IPS DF 19.7 (cell line): ENCODE results near the gene ATP6V1G2.
"Not testable (repeated sequence)": the region's sequence is repeated elsewhere in the genome, so short reads cannot be mapped to it uniquely, and the experiment has no call there.

Source experiments
- DNase-seq: peaks from one replicate; pipeline ENCODE4 v3.0.0-alpha.2; 2013; ENCODE audit warnings: low read depth, low spot score

ATP6V1G2 gene

DNA sequence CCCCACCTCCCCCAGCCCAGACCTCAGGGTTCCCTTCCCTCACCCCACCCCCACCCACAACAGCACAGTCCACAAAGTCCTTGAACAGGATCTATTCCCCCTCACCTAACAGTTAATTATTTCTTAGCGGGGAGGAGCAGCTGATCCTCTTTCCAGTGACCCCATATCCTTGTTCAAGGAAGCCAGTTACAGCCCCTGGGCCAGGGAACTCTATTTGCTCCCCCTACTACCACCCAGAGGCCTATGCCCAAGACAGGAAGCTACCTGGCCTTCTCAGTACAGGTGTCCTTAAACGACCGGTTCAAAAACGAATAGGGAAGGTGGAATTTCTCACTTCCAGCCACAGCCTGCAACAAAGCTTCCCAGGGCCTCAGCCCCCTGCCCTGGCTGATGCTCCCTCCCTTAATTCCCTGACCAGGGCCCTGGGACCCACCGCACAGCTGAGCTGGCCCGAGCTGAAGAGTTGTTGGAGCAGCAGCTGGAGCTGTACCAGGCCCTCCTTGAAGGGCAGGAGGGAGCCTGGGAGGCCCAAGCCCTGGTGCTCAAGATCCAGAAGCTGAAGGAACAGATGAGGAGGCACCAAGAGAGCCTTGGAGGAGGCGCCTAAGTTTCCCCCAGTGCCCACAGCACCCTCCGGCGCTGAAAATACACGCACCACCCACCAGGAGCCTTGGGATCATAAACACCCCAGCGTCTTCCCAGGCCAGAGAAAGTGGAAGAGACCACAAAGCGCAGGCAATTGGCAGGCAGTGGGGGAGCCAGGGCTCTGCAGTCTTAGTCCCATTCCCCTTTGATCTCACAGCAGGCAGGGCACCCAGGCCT is 16.9 kb downstream of the ATP6V1G2 start:
- DNase-seq, result no peak

DNA sequence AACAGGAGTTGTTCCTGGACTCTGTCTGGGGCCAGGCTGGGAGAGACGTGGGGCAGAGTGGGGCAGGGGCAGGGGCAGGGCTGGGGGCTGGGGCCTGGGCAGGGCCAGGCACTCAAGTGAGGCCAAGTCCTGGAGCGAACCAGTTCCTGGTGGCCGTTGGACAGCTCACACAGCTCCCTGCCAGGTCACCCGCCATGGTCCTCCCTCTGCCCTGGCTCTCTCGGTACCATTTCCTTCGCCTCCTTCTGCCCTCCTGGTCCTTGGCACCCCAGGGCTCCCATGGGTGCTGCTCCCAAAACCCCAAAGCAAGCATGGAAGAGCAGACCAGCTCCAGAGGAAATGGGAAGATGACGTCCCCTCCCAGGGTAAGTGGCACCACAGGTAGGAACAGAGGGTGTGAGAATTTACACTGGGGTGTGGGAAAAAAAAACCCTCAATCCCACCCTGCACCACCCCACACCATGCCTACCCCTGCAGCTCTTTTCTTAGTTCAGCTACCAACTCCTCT is 17.5 kb downstream of the ATP6V1G2 start, which contains the start of gene MCCD1:
Gene MCCD1 (plus strand): TSS at position 142 of the 508 bp plus-strand sequence. CDS start 53 bp downstream, at position 195.
- no peak for DNase-seq

DNA sequence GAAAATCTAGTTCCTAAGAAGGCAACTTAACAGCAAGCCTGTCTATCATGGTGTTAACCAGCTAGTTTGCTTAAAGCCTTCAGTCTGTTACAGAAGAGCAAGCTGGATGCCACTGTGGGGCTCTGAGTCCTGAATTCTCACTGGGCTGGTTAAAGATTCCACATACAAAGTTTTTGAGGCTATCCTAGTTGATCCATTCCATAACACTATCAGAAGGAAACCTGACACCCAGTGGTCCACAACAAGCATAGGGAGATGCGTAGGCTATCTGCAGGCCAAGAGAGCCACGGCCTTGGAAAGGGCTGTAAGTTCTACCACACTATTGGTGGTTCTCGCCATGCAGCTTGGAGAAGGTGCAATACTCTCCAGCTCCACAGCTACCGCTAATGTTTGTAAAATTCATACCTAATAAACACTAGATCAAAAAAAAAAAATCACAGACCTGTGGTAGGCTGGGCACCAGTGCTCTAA is 18.1 kb downstream of the ATP6V1G2 start:
- no peak for DNase-seq

DNA sequence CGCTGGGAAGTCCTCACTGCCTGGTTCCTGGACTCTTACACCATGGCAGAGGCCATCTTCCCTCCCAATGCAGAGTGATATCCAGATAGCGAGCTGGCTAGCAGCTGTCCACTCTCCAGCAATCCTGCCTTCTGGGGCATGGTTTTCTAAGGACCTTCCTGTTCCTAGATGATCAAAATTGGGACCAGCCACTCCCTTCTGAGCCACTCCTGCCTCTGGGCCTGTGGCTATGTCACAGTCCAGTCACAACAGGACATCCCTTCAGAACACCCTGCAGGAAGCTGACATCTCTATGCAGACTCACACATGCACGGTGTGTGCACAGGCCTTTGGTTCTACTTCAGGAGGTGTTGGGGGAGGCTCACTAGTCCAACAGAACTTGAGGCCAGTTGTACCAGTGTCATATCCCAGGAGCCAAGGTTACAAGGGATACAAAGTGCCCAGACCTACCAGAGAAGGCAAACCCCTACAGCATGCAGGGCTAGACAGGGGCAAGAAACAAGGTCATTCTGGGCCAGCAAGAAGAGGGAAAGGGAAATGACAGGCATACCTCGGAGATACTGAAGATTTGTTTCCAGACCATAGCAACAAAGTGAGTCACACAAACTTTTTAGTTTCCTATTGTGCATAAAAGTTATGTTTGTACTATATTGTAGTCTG is 20.3 kb downstream of the ATP6V1G2 start:
- DNase-seq, result no peak

DNA sequence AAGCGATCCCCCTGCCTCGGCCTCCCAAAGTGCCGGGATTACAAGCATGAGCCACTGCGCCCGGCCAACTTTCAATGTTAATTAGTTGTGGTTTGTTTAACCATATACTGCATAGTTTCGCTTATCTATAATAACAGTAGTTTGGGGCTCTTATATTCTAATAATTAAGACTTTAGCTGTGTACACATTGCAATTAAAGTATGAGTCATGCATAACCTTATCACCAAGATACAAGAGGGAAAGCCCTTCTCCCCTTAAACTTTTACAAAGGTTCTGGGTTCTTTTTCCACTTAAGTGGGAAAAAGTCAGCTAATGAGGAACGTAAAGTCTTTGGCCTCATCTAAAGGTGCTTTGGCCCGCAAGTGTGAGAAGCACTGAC is 20.9 kb downstream of the ATP6V1G2 start:
- no peak for DNase-seq

DNA sequence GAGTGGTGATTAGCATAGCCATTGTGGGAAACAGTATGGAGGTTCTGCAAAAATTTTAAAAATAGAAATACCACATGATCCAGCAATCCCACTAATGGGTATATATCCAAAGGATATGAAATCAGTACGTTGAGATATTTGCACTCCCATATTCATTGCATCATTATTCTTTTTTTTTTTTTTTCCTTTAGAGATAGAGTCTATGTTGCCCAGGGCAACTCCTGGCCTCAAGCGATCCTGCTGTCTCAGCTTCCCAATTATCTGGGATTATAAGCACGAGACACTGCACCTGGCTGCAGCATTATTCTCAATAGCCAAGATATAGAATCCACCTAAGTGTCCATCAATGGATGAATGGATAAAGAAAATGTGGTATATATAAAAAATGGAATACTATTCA is 24.6 kb downstream of the ATP6V1G2 start:
- DNase-seq, result no peak

DNA sequence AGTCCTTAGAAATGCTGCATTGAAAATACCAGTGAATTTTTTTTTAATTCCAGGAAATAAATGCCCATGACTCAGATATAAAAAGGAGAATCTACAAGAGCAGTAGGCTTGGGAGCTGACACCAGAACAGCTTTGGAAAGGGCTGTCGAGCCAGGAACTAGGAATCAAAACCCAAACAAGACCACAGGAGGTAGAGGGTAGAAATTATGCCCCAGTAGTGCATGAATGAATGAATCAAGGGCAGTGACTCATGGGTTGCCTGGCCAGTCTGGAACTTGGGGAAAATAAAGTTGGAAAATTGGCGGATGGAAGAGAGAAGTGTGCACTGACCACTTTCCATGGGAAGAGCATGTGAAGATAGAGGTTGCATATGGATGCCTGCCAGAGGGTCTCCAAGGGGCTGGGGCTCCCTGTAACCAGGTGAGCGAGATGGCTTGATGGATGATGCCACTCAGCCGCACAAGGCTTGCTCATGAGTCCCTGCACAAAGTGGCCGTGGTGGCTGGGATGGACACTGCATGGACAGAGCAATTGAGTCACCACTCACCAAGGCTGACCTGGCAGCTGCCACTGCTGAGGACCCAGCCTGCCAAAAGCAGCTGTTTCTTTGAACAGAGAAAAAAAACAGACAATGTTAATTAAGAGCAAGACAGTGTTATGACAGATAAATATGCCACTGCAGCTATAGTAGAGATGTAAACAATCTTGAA is 32.8 kb downstream of the ATP6V1G2 start:
- DNase-seq, result no peak

DNA sequence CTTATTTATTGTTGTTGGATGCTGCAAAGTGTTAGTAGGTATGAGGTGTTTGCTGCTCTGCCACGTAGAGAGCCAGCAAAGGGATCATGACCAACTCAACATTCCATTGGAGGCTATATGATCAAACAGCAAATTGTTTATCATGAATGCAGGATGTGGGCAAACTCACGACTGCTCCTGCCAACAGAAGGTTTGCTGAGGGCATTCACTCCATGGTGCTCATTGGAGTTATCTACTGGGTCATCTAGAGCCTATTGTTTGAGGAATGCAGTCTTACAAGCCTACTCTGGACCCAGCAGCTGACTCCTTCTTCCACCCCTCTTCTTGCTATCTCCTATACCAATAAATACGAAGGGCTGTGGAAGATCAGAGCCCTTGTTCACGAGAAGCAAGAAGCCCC is 36.4 kb downstream of the ATP6V1G2 start:
- no peak for DNase-seq

DNA sequence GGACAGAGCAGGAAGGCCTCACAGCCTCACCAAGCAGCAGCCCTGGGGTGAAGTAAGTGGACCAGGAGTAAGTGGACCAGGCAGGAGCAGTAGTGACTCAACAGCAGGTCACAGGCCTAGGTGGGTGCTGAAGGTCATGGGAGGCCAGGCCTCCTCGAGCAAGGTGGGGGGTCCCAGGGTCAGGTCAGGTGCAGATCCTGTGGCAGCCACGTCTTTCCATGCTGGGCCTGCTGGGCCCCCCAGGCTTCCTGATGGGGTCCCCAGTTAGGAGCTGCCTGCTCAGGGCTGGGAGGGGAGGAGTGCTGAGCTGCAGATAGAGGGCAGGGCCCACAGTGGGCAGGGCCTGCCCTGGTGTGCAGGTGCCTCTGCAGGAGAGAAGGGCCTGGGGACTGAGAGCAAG is 37.4 kb downstream of the ATP6V1G2 start:
- not testable (repeated sequence) for DNase-seq

DNA sequence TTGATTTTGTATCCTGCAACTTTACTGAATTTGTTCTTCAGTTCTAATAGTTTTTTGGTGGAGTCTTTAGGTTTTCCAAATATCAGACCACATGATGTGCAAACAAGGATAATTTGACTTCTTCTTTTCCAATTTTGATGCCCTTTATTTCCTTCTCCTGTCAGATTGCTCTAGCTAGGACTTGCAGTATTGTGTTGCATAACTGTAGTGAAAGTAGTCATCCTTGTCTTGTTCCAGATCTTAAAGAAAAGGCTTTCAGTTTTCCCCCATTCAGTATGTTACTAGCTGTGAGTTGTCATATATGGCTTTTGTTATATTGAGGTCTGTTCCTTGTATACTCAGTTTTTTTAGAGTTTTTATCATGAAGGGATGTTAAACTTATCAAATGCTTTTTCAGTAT is 43.8 kb downstream of the ATP6V1G2 start:
- no peak for DNase-seq

DNA sequence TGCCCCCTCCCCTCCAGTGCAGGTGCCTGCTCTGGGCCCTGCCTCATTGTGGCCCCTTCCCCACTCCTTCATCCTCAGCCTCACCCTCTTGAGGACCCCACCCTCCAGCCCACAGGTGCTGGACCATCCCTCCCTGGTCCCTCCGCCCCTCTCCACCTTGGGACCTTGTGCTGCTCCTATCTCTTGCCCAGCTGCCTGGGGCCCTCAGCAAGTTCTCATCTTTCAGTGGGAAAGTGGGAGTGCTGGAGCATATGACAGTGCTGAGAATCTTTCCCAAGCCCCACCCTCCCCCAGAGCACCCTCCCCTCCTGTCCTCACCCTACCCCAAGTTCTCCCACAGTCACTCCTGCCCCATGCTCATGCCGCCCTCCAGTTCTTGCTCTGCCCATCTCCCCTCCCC is 46.8 kb downstream of the ATP6V1G2 start:
- not testable (repeated sequence) for DNase-seq

DNA sequence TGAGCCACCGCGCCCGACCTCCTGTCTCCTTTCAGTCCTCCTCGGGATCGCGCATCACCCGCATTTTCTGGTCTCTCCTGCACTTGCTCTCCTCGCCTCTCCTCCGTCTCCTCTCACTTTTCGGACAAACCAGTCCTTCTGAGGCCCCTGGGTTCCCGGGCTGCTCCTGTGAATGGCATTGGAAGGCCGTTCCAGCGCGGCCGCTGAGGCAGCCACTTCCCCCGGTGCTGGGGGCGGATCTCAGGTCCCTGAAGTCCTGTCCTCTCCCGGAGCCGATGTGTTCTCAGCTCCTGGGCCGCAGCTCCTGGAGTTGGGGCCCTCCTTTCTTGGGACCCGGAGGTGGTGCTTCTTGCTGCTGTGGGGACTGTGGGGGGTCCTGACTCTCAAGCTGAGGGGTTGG is 47.7 kb downstream of the ATP6V1G2 start:
- no peak for DNase-seq

DNA sequence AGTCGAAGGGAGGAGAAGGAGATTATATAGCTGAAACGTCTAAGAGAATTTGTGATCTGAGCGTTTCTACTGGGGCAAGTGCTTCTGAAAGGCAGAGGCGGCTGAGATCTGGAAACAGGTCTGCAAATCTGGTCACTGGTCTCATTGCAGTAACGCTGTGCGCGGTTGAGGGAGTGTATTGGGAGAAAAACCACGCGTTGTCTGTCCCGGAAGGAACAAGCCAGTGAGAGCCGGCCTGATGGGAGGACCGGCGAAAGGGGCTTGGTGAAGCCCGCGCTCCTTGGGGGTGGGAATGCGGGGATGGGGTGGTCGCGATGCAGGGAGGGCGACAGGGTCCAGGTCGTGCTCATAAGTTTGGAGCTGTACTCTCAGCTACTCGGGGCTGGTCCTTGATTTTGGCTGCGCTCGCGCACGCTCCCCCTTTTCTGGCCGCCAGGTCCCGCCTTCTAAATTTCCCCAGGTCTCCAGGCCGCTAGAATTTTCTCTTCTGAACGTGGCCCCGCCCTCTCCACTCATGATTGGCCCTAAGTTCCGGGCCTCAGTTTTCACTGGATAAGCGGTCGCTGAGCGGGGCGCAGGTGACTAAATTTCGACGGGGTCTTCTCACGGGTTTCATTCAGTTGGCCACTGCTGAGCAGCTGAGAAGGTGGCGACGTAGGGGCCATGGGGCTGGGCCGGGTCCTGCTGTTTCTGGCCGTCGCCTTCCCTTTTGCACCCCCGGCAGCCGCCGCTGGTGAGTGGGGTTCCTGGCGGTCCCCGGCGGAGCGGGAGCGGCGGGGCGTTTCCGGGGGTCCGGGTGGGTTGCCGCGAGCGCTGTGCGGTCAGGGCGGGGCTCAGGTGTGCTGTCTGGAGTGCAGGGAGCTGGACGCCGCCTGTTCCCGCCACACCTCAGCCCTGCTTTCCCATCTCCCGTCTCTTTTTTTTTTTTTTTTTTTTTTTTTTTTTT is 48.6 kb downstream of the ATP6V1G2 start, which contains the start of gene MICB:
Gene MICB (plus strand): TSS at position 615 of the 946 bp plus-strand sequence. CDS start 49 bp downstream, at position 664.
- peak; percentile 89 for DNase-seq

DNA sequence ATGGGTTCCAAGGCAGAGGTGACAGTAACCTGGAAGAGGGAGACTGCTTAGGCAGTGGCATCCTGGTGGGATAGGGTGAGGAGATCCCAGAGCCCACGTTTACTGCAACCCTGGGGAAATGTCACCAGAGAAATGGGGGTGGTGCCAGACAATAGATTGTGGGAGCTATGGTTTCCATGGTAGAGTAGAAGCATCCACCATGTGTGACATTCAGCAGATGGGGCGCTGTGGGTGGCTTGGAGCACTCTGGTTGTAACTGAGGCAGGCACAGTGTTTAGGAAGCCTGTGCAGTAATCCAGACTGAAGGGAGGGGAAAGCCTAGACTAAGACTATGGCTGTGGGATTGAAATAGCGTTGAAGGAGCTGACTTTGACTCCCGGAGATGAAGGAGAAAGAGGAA is 49.6 kb downstream of the ATP6V1G2 start:
- not testable (repeated sequence) for DNase-seq

DNA sequence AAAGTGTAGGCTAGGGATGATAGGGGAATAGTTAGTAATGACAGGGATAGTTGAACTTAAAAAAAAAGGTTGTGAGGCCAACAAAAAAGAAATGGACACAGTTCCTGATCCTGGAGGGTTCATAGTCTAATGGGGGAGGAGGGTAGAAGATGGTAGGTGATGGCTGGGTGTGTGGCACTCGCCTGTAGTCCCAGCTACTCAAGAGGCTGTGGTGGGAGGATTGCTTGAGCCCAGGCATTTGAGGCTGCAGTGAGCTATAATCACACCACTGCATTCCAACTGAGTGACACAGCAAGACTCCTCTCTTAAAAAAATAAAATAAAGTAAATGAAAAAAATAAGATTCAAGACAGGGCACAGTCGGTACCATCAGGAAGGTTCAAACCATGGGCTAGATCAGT is 50.8 kb downstream of the ATP6V1G2 start:
- no peak for DNase-seq
